DMS53 (cell line): Measurements from ENCODE around the gene ADIRF.
"Not testable (repeated sequence)": the region's sequence is repeated elsewhere in the genome, so short reads cannot be mapped to it uniquely, and the experiment has no call there.

Experiments
- DNase-seq: peaks from one replicate; lab custom pipeline; 2025; lab: John Stamatoyannopoulos, UW

ADIRF gene

DNA sequence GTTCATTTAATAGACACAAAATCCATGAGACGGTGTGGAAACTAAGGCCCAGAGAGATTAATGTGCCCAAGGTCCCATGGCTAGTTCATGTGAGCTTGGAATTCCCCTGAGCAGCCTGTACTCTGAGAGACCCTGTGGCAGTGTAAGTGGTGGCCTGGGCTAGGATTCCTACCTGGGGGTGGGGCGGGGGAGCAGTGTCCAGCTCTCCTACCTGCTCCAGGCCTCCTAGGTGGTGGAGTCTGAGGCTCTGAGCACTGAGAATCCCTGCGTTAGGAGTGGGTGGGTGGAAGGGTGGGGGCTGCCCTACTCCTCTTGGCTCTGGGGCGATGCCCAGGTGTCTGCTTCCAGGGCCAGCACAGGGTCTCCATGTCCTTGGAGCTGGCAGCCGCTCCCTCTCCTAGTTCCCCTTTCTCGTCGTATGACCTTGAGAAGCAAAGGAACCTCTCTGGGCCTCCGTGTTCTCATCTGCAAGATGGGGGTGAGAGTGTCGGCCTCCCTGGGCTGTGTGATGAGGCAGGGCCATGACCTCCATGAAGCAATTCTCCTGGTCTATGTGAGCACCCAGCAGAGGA, 7.3 kb upstream of the ADIRF start:
- DNase-seq: no peak

DNA sequence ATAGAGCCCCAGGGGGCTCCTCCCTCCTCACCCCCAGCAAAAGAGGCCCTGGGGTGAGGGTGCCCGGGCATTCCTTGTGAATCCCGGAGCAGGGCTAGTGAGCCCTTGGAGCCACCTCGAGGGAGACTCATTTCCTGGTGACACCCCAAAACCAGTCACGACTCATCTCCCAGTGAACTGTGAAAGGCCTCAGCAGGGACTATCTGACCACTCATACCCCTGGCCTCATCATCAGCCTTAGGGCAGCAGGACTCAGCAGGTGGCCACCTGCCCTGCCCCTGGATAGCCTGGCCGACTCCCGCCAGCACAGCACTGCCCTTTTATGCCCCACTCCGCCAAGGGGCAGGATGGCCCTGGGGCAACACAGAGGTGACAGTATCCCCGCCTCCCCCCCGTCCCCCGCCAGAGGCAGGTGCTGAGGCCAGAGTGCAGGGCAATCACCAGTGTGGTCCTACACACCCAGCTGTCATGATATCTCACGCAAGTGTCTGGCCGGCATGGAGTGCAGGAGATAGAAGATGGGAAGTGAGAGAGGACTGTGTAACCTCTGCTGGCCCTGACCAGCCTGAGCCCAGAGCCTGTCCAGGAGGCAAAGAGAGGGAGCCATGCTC, 6.7 kb upstream of the ADIRF start:
- no peak for DNase-seq

DNA sequence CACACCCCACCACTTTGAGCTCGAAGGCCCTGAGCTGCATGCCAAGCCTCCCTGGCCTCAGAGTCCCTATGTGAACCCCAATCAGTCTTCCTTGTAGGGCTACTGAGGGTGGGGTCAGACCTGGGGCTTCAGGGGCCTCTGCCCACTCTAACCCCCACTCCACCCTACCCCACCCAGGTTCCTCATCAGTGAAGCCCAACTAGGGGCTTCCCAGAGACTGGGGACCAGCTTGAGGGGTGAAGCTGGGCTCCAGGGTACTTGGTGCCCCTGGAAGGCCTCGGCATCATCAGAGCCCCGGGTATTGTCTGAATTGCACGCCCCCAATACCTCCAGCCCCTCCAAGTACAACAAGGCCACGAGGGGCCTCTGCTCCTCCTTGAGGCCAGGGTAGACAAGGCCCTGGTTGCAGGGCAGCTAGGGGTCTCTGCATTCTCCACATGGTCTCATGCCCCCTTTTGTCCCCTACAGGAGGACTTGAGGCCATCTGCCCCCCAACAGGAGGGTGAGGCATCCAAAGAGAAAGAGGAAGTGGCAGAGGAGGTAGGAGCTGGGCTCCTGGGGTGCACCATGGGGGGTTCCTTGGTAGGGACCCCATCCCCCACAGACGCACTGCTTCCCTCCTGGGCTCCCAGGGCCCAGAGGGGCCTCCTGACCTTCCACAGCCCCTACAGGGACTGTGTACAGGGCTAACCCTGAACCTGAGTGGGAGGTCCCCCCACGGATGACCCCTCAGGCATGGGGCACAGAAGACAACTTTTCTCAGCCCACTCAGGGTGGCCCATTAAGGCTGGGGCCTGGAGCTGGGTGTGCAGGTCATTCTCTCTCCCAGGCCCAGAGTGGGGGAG, 5.9 kb upstream of the ADIRF start:
- no peak for DNase-seq

DNA sequence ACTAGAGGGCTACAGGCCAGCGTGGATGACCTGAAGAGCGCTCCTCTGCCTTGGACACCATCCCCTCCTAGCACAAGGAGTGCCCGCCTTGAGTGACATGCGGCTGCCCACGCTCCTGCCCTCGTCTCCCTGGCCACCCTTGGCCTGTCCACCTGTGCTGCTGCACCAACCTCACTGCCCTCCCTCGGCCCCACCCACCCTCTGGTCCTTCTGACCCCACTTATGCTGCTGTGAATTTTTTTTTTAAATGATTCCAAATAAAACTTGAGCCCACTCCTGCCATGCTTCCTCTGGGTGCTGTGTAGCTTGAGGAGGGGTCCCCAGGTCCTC, 5.3 kb upstream of the ADIRF start:
- DNase-seq: no peak

DNA sequence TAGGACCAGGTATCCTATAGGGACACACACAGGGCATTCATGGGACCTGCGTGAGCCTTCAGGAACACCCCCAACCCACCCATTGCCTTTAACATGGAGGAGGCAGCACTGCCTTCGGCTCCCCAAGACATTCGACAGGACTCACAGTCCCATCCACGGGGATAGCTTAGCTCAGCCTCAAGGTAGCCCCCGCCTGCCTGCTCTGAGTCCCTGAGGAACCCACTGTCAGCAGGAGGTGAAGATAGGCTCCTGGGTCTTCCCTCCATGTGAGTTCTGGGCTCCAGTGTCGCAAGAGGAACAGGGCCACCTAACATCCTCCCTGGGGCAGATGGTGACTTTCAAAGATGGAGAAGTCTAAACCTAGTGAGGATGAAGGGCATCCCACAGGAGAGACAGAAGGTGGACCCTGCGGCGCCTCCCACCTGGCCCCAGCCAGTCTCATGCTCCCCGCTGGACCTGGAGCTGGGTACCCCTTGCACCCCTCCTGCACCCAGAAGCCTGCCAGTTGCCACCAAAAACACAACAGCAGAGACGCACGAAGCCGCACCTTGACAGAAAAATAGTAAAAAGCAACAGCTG, 4.9 kb upstream of the ADIRF start:
- no peak for DNase-seq

DNA sequence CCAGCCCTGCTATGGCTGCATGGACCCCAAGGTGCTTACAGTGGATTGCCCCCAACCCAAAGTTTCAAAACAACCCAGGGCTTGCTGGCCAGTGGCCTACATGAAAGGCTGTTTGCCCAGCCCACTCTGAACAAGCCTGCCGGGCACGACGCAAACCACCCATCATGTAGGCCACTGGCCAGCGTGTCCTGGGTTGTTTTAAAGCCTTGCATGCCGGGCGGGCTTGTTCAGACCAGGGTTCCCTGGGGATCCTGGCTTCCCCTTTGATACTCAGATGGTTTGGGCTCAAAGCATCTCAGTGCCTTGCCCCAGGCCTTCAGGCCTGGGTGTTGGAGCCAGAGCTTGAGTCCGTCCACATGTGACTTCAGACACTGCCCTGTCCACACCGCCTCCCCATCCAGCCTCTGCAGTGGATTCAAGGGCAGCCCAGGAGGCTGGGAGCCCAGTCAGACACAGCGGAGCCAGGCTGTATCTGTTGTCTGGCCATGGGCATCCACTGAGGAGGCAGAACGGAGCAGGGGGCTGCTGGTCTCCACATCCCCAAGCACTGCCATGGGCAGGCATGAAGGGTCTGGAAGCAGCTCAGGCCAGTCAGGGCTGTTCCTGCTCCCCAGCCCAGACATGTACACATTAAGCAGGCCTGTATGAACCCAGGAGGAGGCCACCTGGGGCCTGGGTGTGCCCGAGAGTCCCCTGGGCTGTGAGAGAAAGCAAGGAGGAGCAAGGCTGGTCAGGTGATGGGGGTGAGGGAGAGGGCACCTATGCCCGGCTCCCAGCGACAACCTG, 4.0 kb upstream of the ADIRF start:
- no peak for DNase-seq

DNA sequence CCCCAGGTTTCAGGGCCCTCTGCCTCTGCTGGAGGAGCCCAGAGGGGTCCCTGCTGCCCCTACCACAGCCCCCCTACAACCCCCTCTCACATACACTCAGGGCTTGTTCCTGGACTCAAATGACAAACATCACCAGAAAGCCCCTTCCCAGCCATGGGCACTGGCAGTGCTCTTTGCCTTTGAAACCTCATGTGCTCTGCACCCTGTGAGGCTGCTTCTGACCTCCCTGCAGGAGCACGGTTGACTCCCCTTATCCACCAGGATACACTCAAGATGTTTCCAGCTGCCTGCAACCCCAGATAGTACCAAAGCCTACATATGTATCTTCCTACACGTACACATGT, 3.5 kb upstream of the ADIRF start:
- no peak for DNase-seq

DNA sequence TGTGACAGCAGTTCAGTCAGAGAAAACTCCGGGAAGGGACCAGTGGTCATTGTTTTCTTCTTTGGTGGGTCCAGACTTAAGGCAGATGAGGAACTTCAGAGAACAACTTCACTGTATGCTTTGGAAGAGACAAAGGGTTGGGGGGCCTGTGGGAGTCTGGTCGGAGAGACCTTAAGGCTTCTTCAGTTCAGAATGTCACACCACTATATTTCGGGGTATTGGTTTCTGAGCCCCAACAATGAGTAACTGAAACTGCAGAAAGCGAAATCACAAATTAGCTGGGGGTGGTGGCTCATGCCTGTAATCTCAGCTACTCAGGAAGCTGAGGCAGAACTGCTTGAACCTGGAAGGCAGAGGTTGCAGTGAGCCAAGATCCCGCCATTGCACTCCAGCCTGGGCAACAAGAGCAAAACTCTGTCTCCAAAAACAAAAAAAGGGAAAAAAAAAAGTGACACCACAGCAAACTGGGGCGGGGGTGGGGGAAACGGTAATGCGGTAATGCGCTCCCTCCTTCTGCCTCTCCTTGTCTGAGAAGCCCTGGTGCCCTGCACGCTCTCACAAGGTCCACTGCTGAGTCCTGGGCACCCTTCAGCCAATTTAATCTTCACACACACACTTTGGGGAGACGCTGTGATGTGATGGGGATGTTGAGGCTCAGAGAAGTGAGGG, 2.2 kb upstream of the ADIRF start:
- no peak for DNase-seq

DNA sequence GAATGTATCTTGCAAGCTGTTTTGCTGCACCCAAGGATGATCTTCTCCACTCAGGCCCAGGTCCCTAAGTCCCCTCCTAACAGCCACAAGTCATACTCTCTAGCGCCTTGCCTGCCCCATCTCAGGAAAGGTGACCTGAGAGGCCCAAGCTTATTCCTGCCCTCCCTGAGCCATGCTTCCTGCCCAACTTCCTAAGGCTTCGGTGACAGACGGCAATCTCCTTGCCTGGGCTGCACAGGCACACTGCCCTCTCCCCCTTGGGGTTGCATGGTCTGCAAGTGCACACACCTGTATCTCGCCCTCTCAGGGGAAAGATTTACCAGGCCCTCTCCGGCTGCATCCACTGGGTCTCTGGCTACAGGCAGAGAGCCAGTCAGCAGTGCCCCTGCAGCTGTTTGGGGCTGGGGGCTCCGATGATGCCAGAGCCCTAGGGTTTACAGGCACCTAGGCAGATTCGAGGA, 771 bp upstream of the ADIRF start:
- peak; percentile 46 for DNase-seq

DNA sequence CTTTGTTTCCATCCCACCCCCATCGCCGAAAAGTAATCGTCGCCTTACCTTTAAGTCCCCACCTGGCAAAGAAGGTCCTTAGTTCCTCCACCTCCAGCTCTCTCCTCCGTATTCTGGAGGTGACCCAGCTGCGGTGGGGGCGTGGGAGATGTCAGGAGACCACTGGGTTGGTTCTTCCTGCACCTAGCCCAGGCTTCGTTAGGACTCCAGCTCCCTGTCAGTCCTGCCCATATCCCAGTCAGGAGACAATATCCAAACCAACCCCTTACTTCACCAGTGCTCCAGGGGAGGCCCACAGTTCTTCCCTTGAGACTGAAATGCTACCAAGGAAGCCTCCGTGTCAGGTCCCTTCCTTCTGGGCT, 693 bp downstream of the ADIRF start:
- peak; percentile 46 for DNase-seq

DNA sequence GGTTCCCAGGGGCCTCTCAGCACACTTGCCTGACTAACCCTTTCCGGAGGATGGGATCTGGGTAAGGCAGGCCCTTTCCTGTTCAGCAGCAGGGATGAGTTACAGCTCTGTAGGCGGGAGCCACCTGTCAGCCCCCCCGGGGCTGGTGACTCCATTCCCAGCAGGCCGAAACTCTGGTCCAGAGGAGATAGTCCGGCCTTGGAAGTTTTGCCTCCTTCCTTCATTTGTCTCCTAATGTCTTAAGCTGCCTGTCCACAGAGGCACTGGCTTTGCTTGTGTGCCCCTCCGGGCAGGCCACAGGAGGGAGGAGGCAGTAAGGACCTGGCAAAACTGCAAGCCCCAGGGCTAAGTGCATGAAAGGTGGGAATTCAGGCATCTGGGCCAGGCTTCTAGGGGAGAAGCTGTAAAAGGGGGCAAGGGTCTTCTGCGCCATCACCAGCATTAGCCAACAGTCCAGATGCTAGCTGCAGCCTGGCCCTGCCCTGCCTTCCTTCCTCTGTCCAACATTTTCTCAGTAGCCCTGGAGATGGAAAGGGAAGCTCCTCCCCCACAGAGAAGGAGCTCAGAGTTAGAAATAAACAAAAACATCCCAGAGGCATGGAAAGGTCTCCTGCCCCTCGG, 1.2 kb downstream of the ADIRF start:
- DNase-seq: no peak

DNA sequence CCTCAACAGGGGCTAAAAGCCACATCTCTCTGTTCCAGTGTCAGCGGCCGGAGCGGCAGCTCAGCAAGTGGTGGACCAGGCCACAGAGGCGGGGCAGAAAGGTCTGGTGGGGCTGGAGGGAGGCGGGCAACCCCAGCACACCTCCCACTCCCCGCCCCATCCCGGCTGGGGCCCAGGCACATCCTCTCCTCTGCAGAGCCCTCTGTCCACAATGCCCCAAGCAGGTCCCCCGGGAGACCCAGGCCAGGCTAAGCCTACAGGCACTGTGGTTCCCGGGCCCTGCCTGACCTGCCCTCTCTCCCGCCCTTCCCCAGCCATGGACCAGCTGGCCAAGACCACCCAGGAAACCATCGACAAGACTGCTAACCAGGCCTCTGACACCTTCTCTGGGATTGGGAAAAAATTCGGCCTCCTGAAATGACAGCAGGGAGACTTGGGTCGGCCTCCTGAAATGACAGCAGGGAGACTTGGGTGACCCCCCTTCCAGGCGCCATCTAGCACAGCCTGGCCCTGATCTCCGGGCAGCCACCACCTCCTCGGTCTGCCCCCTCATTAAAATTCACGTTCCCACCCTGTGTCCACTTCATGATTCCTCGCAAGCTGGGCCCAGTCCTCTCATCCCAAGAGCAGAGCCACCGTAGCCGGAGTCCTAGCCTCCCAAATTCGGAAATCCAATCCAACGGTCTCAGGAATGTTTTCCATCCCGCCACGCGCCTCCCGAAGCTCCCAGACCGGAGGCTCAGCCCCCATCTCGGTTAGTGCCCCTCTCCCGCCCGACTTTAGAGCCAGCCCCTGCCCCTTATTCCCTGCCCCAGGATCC, 2.1 kb downstream of the ADIRF start:
- DNase-seq: peak; percentile 41

DNA sequence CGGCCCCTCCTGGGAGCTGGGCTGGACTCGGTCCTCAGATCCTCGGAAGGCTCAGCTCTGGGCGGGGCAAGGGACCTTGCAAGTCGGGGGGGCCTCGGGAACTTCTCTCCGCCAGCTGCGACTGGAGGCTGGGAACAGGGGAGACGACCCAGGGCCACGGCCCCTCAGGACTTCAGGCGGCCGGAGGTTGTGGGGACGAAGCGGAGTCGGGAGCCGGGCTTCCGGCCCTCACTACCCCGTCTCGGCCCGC, 2.6 kb downstream of the ADIRF start:
- DNase-seq: no peak

DNA sequence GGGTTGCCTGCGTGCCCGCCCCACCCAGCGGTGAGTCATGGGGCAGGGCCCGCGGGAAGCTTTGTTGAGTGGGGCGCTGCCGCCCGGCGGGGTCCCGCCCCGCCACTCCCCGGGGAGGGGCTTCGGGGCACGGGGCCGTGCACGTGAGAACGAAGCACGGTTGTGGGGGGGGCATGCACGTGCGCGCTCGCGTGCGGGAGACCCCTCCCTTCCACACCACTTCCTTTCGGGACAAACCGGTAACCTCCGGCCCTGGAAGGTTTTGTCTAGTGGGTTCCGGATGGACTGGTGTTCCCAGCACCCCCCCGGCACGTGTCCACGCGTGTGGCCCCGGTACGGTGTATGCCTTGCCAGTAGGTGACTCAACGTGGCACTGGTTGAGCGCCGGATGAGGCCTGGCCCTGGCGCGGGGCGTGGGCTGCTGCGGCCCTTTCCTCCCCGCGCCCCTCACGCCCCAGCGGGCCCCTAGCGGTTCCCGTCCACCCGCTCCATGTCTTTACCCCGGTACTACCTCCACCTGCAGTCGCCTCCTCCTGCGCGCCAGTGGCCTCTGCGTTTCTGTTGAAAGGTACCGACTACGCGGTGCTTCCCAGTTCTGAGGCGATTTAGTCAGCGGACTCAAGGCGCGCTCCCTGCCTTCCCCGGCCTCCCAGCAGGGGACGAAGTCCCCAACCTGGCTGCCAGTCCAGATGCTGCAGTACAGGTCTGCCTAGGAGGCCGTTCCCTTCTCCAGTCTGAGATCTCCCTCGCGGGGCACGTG, 3.1 kb downstream of the ADIRF start:
- DNase-seq: peak; percentile 93

DNA sequence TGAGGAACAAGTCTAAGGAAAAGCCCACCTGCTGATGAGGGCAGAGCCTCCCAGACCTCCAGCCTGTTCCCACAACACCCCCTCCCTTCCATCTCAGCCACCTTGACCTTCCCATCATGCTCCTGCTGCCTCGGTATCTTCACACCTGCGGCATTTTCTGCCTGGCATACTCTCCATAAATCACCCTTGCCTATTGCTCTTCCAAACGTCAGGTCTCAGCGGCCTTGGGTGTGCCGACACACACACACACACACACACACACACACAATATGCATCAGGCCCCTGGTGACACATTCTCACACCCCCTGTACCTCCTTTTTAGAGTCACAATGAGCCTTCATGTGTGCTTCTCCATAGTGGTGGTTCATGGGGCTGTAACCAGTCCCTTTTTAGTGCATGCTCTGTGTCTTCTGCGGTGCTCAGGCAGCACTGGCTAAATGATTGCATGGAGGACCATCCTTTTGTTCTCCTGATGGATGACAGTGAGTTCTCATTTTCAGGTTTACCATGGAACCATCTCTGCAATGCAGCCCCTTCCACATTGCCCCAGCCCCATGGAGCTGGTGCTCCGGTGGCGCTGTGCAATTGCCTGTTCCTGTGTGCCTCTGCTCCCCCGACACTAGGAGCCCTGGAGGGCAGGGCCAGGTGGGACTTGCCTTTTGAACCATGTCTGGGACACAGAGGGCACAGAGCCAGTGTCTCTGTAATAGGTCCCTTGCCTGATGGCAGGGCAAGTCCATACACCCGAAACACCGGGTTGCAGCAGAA, 4.5 kb downstream of the ADIRF start:
- no peak for DNase-seq

DNA sequence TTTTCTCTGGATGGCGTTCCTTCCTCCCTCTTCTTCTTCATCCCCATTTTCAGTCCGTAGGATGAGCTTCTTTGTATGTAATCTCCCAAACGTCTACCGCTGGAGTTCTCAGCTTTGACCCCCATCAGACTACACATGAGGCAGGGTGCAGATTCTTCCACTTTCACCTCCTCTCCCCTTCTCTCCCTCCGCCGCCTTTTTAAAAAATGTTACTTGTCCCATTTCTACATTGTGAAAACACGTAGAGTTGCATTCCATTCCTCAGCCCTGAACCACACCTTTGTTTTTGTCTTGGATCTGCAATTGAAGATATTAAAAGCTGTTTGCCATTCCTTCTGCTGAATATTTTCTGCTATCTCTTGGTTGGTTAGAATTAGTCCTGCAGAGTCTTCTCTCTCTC, 6.2 kb downstream of the ADIRF start:
- no peak for DNase-seq

DNA sequence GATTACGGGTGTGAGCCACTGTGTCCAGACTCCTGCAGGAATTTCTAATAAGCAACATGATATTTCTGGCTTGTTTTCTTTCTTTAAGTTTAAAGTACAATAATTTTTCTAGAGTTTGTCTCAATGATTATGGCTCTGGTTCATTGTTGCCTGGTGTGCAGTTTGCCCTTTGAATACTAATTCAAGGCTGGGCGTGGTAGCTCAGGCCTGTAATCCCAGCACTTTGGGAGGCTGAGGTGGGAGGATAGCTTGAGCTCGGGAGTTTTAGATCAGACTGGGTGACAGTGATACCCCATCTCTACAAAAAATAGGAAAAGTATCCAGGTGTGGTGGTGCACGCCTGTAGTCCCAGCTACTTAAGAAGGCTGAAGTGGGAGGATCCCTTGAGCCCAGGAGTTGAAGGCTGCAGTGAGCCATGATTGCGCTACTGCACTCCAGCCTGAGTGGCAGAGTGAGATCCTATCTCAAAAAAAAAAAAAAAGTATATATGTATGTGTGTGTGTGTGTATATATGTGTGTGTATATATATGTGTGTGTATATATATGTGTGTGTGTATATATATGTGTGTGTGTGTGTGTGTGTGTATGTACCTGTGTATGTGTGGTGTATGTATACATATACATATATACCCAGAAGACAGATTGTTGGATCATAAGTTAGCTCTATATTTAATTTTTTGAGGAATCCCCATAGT, 8.2 kb downstream of the ADIRF start:
- no peak for DNase-seq

DNA sequence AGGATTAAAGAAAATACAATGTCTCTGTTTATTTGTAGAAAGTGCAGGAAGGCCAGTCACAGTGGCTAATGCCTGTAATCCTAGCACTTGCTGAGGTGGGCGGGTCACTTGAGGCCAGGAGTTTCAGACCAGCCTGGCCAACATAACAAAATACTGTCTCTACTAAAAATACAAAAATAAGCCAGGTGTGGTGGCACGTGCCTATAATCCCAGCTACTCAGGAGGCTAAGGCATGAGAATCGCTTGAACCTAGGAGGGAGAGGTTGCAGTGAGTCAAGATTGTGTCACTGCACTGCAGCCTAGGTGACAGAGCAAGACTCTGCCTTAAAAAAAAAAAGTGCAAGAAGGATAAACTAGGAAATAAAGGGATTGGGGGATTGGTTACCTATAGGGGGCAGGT, 10.2 kb downstream of the ADIRF start:
- DNase-seq: not testable (repeated sequence)

DNA sequence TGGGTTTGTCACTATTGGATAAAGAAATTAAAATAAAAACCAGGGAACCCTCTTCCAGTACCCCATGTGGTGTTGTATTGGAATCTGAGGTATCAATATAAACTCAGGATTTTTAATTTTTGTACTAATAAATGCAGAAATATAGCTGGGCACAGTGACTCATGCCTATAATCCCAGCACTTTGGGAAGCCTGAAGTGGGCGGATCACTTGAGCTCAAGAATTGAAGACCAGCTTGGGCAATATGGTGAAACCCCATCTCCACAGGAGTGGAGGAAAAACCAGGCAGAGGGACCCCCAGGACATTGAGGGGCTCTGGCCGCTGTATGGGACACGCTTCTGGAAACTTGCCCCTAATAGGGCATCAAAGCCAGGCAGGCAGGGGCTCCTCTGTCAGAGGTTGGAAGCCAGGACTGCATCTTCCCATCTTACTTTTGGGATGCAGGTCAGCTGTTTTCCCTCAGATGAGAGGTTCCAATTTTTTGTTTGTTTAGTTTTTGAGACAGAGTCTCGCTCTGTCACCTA, 11.1 kb downstream of the ADIRF start:
- DNase-seq: no peak
